Measurements from ENCODE around the gene SHLD2.
"Not testable (repeated sequence)": the region's sequence is repeated elsewhere in the genome, so short reads cannot be mapped to it uniquely, and the experiment has no call there.

SHLD2 gene

DNA sequence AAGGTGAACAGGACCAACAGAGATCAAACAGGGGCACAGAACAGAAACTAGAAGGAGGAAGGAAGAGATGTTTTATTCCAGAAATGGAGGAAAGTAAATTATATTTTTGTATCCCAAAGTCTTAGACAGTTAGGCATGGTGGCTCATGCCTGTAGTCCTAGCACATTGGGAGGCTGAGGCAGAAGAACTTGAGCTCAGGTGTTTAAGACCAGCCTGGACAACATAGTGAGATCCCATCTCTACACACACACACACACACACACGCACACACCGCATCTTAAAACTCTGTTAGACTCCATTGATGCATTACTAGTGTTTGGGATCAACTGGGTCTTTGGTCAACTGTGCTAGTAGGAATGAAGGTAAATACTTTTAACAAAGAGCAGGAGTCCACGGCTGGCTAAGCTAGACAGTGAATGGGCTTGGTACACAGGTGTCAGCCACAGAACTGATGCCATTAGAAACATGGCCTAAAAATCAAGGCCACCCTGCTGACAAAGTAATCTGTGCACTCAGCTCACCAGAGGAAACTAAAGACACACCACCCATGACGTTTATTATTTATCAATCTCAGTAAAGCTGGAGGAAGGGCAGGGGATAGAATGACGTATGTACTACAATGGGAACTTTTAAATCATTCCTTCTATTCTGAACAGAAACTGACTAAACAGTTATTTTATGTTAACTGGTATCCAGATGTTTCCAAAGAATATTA, 11.3 kb upstream of the SHLD2 start:
- DNase-seq (ENCODE audit: low read depth in 3 of 3) = not testable (repeated sequence)

DNA sequence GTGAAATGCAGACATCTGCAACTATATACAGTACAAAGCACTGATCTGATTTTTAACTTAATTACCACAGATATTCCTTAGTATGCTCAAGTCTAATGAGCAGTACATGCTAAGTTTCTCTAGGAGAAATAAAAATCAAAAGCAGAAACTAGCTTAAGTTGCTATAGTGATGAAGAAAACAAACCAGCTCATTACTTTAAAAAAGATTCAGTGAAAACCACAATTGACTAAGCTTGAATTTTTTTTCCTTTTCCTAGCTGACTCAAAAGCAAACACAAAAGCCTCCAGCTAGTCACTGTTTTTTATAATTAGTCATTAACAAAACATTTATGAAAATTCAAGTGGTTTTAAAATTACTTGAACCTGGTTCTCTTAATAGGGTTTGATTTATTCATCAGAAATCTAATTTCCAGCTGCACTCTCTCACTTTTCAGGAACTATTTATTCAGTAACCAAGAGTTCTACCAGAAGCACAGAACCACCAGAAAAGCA, 10.7 kb upstream of the SHLD2 start:
- DNase-seq (ENCODE audit: low read depth in 3 of 3) = not testable (repeated sequence)

GRCh38 chr10:87085537-87085936, 9.5 kb upstream of the SHLD2 start:
- no peak for DNase-seq (ENCODE audit: low read depth in 3 of 3)

DNA sequence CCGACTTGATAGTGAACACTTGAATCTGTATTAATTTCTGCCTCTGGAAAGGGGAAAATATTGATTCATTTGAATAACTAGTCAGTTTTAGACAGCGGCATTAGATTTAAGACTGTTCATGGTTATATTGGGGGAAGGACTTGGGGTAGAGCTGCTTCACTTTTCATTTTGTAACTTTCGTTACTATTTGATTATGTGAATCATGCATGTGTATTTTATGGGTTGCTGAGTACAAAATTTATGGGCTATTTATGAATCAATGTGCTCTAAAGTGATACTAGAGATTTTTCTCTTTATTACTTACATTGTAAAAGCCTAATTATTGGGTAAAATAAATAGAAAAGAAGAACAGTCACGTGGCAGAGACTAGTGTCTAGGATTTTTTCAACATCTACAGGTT, 5.3 kb upstream of the SHLD2 start:
- DNase-seq (ENCODE audit: low read depth in 3 of 3) = no peak

- DNase-seq (ENCODE audit: low read depth in 3 of 3) = no peak
Measured at GRCh38 chr10:87090779-87091178, 4.2 kb upstream of the SHLD2 start.

- DNase-seq (ENCODE audit: low read depth in 3 of 3) = no peak
Measured at GRCh38 chr10:87092376-87092860, 2.6 kb upstream of the SHLD2 start.

DNA sequence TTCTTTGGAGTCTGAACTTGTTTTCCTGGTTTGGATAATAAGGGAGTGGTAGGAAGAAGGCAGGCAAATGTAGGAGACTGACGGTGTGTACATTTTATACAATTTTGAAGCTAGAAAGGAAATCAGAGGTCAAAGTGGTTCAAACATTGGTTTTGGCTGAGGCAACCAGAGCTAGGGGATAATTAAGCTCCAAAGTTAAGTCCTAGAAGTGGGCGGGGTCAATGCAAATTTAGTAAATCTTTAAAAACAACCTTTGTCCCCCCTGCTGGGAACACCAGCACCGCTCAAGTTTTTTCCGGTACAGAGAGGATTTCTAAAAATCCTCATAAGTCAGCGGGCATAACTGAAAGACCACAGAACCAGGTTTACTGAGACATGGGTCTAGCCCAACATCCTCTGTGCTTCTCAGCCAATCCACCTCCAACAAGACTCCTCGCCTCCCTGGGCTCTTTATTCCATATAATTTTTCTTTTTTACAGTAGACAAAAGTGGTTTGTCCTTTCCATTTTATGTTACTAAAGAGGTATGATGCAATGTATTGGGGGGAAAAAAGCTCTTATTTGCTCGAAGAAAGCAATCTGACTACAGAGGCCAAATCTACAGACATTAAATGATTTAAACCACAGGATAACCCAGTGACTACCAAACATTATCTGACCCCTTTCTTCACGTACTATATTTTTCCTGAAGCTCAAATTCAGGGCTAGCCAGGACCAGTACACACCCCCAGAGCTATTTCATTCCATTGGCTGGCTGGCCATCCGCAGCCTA, 2.0 kb upstream of the SHLD2 start:
- peak in 1 of 3 experiments; percentile 12 for DNase-seq (ENCODE audit: low read depth in 3 of 3)

GRCh38 chr10:87093632-87094372, 1.2 kb upstream of the SHLD2 start:
- peak; percentile 47 to 80 (median 49) for DNase-seq (ENCODE audit: low read depth in 3 of 3)

DNA sequence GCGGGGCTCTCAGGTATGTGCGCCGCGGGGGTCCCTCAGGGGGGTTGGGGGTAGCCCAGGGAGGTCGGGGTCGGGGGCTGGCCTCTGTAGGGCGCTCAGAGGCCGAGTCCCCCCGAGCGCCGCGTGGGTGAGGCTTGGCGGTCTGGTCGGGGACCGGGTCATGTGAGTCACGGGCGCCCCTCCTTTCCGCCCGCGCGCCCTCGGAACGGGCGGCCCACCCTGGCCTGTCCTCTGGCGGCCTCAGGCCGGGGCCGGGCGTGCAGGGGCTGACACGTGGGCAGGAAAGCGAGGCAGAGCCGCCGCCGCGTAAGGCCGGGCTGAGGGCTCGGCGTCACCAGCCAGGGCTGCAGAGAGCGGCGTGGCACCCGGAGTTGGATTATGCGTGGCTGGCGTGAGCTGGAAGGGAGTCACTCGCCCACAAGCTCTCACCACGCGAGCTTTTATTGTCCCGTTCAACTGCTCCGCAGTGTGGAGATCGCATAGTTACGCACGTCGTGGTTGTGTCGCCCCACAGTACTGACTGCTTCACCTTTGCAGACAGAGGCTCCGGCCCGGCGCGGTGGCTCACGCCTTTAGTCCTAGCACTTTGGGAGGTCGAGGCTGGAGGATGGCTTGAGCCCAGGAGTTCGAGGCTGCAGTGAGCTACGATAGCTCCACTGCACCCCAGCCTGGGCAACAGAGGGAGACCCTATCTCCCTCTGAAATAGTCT, 385 bp downstream of the SHLD2 start:
- peak; percentile 47 to 70 (median 57) for DNase-seq (ENCODE audit: low read depth in 3 of 3)

- DNase-seq (ENCODE audit: low read depth in 3 of 3) = no peak
Measured at GRCh38 chr10:87101996-87102395, 7.0 kb downstream of the SHLD2 start.

GRCh38 chr10:87104727-87105126, 9.7 kb downstream of the SHLD2 start:
- not testable (repeated sequence) for DNase-seq (ENCODE audit: low read depth in 3 of 3)

DNA sequence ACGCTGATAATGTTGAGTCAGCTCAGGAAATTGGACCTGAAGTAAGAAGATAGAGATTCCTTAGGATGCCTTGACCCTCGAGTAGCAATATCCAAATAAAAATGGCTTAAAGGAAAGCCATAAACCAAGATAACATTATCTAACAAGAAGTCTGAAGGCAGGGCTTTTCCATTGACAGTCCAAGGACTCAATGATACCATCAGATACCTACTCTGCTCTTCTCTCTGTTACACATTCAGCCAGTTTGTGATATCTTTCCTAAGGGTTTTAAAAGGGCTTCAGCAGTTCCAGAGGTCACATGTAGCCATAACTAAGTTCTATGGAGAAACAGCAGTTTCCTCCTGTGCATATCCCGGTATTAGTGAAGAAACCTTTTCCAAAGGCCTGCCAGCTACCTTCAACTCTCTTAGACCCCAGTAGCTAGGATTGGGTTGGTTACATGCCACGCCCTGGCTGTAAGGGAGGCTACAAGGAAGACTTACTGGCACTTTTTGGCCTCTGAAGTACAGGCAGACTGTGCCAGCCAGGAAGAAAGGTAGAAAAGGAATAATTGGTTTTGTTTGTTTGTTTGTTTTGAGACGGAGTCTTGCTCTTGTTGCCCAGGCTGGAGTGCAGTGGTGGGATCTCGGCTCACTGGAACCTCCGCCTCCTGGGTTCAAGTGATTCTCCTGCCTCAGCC, 10.6 kb downstream of the SHLD2 start:
- no peak for DNase-seq (ENCODE audit: low read depth in 3 of 3)

GRCh38 chr10:87118122-87118521, 23.1 kb downstream of the SHLD2 start:
- not testable (repeated sequence) for DNase-seq (ENCODE audit: low read depth in 3 of 3)

DNA sequence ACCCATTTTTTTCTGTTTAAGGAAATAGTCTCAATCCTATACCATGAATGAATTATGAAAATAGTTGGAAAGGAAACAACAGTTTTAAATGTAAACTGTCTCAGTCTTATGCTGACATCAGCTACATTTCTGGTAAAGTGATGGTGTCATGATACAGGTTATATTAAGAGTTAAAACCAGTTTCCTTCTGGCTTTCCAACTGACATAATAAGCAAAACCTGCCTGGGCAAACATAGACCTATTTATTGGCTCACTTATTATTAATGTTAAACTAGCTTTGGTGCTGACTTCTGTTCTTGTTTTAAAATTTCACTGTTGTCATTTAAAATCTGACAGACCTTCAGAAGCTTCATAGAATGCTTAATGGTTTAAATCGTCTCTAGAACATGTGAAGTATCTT, 24.0 kb downstream of the SHLD2 start:
- not testable (repeated sequence) for DNase-seq (ENCODE audit: low read depth in 3 of 3)

DNA sequence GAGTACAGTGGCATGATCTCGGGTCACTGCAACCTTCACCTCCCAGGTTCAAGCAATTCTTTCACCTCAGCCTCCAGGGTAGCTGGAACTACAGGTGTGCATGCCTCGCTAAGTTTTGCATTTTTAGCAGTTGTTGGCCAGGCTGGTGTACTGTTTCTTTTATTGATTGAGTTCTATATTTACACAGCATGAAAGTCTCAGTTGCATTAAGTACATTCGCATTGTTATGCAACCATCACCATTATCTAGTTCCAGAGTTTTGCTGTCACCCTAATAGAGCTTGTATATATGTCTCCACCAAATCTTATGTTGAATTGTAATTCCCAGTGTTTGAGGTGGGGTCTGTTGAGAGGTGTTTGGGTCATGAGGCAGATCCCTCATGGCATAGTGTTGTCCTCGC, 28.3 kb downstream of the SHLD2 start:
- DNase-seq (ENCODE audit: low read depth in 3 of 3) = not testable (repeated sequence)

DNA sequence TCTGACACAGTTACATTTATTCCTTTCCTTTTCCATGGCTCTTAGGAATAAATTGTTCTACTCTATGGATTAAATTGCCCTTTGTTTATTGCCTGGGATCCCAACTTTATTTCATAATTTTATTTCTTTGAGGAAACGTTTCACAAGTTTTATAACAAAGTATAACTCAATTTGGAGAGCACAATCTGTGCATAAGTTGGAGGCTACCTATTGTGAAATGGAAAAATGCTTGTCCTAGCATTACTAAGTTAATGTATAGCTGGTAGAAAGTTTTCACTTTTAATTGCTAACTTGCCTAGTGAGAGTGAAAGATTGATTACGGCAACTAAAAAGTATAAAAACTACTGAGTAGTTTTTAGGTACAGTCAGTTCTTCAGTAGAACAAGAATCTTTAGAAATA, 32.0 kb downstream of the SHLD2 start:
- not testable (repeated sequence) for DNase-seq (ENCODE audit: low read depth in 3 of 3)

DNA sequence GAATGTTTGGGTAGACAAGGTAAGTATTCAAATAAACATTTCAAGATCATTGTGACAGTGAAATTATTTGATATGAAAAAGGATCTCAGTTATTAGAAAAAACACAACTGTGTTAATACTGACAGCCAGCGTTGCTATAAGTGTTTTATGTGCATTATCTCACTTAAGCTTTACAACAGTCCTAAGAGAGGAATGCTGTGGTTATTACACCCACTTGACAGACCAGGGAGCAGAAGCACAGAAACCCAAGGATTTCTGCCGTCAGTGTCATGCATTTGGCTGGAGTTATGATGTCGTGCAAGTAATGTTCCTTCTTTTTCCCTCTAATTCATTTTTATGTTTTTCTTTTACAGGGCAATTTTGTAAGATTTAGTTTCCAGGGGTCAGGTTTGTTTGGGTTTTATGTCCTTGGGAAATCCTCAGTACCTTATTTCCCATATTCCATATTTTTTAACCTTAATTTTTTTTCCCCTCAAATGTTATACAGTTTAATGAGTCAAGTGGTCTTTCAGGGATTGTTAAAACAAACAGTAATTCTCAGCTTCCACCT, 32.7 kb downstream of the SHLD2 start:
- DNase-seq (ENCODE audit: low read depth in 3 of 3) = not testable (repeated sequence)

DNA sequence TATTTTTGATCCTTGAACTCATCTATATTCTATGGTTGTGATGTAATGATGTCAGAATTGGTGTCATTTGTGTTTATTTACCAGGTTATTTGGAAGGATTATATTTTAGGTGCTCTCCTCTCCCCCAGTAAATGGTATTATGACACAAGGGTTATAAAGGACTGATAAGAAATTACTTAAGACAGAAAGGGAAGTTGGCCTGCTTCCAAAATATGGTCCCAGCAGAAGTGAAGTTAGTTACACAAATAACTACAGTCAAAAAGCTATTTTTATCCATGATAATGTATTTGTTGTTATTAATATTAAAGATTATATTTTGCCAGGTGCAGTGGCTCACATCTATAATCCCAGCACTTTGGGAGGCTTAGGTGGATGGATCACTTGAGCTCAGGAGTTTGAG, 37.2 kb downstream of the SHLD2 start:
- not testable (repeated sequence) for DNase-seq (ENCODE audit: low read depth in 3 of 3)

DNA sequence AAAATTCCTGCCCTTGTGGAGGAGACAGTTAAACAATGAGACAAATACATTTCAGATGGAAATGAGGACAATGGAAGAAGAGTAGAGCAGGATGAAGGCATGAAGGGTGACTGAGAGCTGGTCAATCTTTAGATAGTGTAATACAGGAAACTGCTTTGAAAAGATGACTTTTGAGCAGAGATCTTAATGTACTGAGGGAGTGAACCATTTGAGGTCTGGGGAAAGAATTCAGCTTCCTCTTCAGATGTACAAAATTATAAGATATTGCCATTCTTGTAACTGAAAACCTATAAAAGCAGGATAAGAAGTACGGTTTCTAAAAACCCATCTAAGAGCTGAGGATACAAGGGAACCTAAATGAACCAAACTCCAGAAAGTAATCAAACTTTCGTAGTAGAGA, 38.9 kb downstream of the SHLD2 start:
- DNase-seq (ENCODE audit: low read depth in 3 of 3) = not testable (repeated sequence)

DNA sequence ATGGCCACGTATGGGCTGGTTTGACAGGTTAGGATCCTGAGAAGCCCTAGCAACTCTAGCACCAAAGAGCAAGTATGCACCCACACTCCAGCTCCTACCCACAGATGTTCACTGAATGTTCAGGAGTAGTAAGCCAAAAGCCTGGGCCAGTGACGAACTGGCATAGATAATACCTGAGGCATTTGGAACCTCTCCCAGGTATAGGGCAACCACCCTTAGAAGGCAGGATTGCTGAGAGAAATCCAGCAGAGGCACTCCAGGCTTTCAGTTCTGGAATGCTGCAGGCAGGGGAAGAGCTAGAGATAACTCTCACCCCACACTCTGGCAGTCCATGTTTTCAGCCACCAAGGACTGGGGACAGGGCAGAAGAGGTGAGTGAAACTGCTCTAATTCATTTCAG, 39.4 kb downstream of the SHLD2 start:
- DNase-seq (ENCODE audit: low read depth in 3 of 3) = not testable (repeated sequence)

DNA sequence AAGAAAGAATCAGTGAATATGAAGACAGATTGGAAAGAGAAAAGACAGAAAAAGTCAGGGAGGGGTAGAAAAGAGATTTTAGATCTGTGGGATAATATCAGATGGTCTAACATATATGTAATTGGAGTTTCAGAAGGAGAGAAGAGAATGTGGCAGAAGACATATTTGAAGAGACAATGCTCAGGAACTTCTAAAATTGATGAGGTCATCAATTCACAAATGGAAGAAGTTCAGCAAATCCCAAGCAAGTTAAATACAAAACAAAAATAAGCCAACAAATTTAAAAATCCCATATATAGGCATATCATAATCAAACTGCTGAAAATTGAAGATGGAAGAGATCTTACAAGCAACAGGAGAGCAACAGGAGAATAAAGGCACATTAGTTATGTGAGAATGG, 42.5 kb downstream of the SHLD2 start:
- not testable (repeated sequence) for DNase-seq (ENCODE audit: low read depth in 3 of 3)

Measured in stimulated activated CD4-positive, alpha-beta T cell treated with anti-CD3 and anti-CD28 coated beads, TNF-alpha, amount 100 ng/mL, for 24 hours (primary cell).